Spleen (tissue), 11 donors: ENCODE results near the gene SAMD3. TPM values are rescaled to one million over a fixed set of nuclear protein-coding genes. Genes with fewer than 3 reads are reported as not detected.

ENCODE experiments used
- DNase-seq: peaks from one replicate; pipeline ENCODE4 v3.0.0-alpha.2; 2020
- H3K27ac ChIP-seq, 8 donors: fragments of 200-600 bp; sonication (generic) in 7 of 8; 1 replicate in 4 of 8; 2 replicates in 4 of 8; pipeline versions ENCODE4 v1.5.0 to v1.8.0; 2016 to 2021; ENCODE audit warnings: inconsistent platforms in 4 of 8, mild to moderate bottlenecking in 4 of 8, moderate library complexity in 1 of 8
- H3K27me3 ChIP-seq, 7 donors: fragments of 200-600 bp; sonication (generic) in 6 of 7; replicated peaks in 1 of 7; 1 replicate in 4 of 7; 2 replicates in 3 of 7; pipeline versions ENCODE4 v1.5.0 to v1.8.0; 2016 to 2021; ENCODE audit warnings: inconsistent platforms in 3 of 7, mild to moderate bottlenecking in 1 of 7
- H3K36me3 ChIP-seq, 6 donors: fragments of 200-600 bp; sonication (generic) in 5 of 6; 1 replicate in 4 of 6; 2 replicates in 2 of 6; pipeline versions ENCODE4 v1.5.0 to v1.8.0; 2016 to 2021; ENCODE audit warnings: inconsistent platforms in 2 of 6
- H3K4me1 ChIP-seq, 6 donors: fragments of 200-600 bp; sonication (generic) in 5 of 6; 1 replicate in 3 of 6; 2 replicates in 3 of 6; pipeline versions ENCODE4 v1.5.0 to v1.8.0; 2016 to 2021; ENCODE audit warnings: inconsistent platforms in 3 of 6
- H3K4me3 ChIP-seq, 8 donors: fragments of 200-600 bp; sonication (generic) in 7 of 8; 1 replicate in 4 of 8; 2 replicates in 4 of 8; pipeline versions ENCODE4 v1.5.0 to v1.8.0; 2016 to 2021; ENCODE audit warnings: inconsistent platforms in 4 of 8, mild to moderate bottlenecking in 4 of 8, moderate library complexity in 2 of 8
- H3K9me3 ChIP-seq, 8 donors: fragments of 200-600 bp; sonication (generic) in 7 of 8; 1 replicate in 4 of 8; 2 replicates in 4 of 8; pipeline versions ENCODE4 v1.5.0 to v1.8.0; 2016 to 2021; ENCODE audit warnings: inconsistent platforms in 4 of 8
- POLR2A ChIP-seq, 3 donors: fragments of 450-650 bp; IDR thresholded peaks; one replicate each; pipeline ENCODE4 v1.5.1; 2017; ENCODE audit warnings: antibody characterized with exemption in 3 of 3, mild to moderate bottlenecking in 1 of 3
- POLR2AphosphoS5 ChIP-seq, 3 donors: sonication (generic); formaldehyde crosslinking; IDR thresholded peaks; one replicate each; pipeline ENCODE4 v1.5.1; 2017; ENCODE audit warnings: antibody characterized with exemption in 3 of 3
- WGBS, 5 donors: extraction: QIAGEN DNeasy Blood & Tissue Kit in 3 of 5; methylation state at CpG; one replicate each; pipeline versions ENCODE4 v1.1.5 to v1.1.7; 2013 to 2018; 5-methylcytosine and 5-hydroxymethylcytosine counted together
- intact Hi-C: fragments of 100-400 bp; cut with DNase I; formaldehyde crosslinking; loops from one replicate; pipeline ENCODE4 v1.15.0; 2023; ENCODE audit warnings: low total_unique reads
- polyA plus RNA-seq, 3 donors: library from polyadenylated mRNA; stranded (reverse); fragments of 200-250 nt; gene quantifications; one replicate each; pipeline ENCODE4 v1.2.1, GENCODE V29; 2013
- total RNA-seq, 7 donors: library from RNA; depleted of rRNA in 3 of 7; stranded (reverse); fragments of >200 nt in 3 of 7; fragmentation: NEBNext Ultra II Directional in 4 of 7; extraction: Animal tissue kit (Norgen Biotek cat#: 25700) in 4 of 7; gene quantifications; one replicate each; pipeline versions ENCODE4 v1.1.0 to v1.2.1, GENCODE V29; 2016 to 2021
- TF ChIP-seq, protein P1 (sequence below), 11 experiments: fragments of 200-600 bp in 7 of 11; fragments of 450-650 bp in 4 of 11; sonication (generic) in 4 of 11; IDR thresholded peaks in 8 of 11; conservative IDR thresholded peaks in 3 of 11; 1 replicate in 7 of 11; 2 replicates in 4 of 11; pipeline versions ENCODE4 v1.4.0 to v1.8.0; 2016 to 2021; ENCODE audit warnings: antibody characterized with exemption in 11 of 11, inconsistent platforms in 4 of 11, mild to moderate bottlenecking in 1 of 11
- donor health status: healthy with polysubstance abuse.
- donor health status: DM: no; HTN: no; CAD: no; lungs with moderate emphysema.
- donor health status: DM: no; HTN: no; CAD: no.
- donor health status: Bipolar disorder and iron deficiency.
- donor health status: healthy.
- donor health status: DM: no; HTN: no; CAD: no.
- donor health status: DM: yes; HTN: yes; CAD: no.

The SAMD3 gene
- total and polyA plus RNA-seq, 10 donors = 2.1 to 31.4 (median 15.3) TPM

DNA sequence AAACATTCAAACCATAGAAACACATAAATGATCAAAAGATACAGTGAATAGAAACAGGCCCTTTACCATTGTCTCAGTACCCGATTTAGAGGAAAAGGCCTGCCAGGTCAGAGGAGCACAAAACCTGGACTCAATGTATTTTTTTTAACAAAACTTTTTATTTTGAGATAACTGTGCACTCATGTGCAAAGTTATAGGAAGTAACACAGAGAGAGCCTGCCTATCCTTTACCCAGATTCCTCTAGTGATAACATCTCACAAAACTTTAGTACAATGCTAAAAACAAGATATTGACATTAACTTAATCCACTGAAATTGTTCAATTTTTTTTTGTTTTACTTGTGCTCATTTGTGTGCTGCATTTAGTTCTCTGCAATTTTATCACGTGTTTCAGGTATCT, 36.8 kb upstream of the SAMD3 start:
- peaks cover 0 to 12% (median 8%) of the 10 kb centered on the region in 6 donors for H3K4me1 ChIP-seq
- no peak overlapping the region for H3K4me3 ChIP-seq
- 71 to 77% (median 74%) methylated on average over 2 of the region's 2 CpGs for WGBS, 5 donors
- no peaks in the 10 kb centered on the region for H3K27me3 ChIP-seq
- peak overlapping the region in 6 of 8 donors; percentile 23 to 82 (median 64) for H3K27ac ChIP-seq
- H3K36me3 ChIP-seq = no peaks in the 10 kb centered on the region
- DNase-seq = no peak
- TF ChIP-seq POLR2A (IDR thresholded peaks at IDR 0.05) = no peak
- TF ChIP-seq, protein P1, sequence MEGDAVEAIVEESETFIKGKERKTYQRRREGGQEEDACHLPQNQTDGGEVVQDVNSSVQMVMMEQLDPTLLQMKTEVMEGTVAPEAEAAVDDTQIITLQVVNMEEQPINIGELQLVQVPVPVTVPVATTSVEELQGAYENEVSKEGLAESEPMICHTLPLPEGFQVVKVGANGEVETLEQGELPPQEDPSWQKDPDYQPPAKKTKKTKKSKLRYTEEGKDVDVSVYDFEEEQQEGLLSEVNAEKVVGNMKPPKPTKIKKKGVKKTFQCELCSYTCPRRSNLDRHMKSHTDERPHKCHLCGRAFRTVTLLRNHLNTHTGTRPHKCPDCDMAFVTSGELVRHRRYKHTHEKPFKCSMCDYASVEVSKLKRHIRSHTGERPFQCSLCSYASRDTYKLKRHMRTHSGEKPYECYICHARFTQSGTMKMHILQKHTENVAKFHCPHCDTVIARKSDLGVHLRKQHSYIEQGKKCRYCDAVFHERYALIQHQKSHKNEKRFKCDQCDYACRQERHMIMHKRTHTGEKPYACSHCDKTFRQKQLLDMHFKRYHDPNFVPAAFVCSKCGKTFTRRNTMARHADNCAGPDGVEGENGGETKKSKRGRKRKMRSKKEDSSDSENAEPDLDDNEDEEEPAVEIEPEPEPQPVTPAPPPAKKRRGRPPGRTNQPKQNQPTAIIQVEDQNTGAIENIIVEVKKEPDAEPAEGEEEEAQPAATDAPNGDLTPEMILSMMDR (IDR thresholded peaks at IDR 0.05 in 8 of 11, conservative IDR thresholded peaks at IDR 0.05 in 3 of 11) = no peak
- TF ChIP-seq POLR2AphosphoS5 (IDR thresholded peaks at IDR 0.05) = no peak
- H3K9me3 ChIP-seq = no peaks in the 10 kb centered on the region
- intact Hi-C loops = no loop called here

- no peak for DNase-seq
- H3K9me3 ChIP-seq = no peaks in the 10 kb centered on the region
- peaks cover 0 to 12% (median 8%) of the 10 kb centered on the region in 6 donors for H3K4me1 ChIP-seq
- 32 to 90% (median 79%) methylated on average over 1 of the region's 1 CpG for WGBS, 5 donors
- H3K27me3 ChIP-seq = no peaks in the 10 kb centered on the region
- H3K27ac ChIP-seq = peak overlapping the region in 3 of 8 donors; percentile 58 to 82 (median 64)
- TF ChIP-seq POLR2A (IDR thresholded peaks at IDR 0.05) (no peak), POLR2AphosphoS5 (IDR thresholded peaks at IDR 0.05) (no peak)
- TF ChIP-seq, protein P1 (IDR thresholded peaks at IDR 0.05 in 8 of 11, conservative IDR thresholded peaks at IDR 0.05 in 3 of 11) = no peak
- H3K4me3 ChIP-seq = no peak overlapping the region
- intact Hi-C loops = no loop called here
- H3K36me3 ChIP-seq = no peaks in the 10 kb centered on the region
These were observed 36.4 kb upstream of the SAMD3 start for GRCh38 chr6:130259140-130259539.

GRCh38 chr6:130252527-130253237, 29.9 kb upstream of the SAMD3 start:
- H3K4me1 ChIP-seq = no peaks in the 10 kb centered on the region
- TF ChIP-seq, protein P1 (IDR thresholded peaks at IDR 0.05 in 8 of 11, conservative IDR thresholded peaks at IDR 0.05 in 3 of 11) = no peak
- TF ChIP-seq POLR2A (IDR thresholded peaks at IDR 0.05) = no peak
- TF ChIP-seq POLR2AphosphoS5 (IDR thresholded peaks at IDR 0.05) = no peak
- 68 to 83% (median 79%) methylated on average over 9 of the region's 9 CpGs for WGBS, 5 donors

DNA sequence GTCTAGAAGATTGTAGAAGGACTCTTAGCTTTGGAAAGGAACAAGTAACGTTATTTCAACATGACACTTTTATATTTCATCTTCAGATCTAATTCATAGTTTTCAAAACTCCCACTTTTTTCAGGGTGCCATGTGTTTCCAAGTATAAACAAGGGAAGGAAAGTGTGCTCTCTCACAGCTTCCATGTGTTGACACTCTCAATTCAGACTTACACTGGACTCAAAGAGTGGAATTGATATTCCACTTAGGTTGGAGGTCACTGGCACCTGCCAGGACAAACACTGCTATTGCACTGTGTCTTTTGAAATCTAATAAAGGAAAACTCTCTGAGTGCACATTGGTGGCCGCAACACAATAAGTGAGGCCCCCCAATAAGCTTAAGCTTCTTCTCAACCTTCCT, 22.5 kb upstream of the SAMD3 start:
- WGBS, 5 donors = 82 to 97% (median 90%) methylated on average over 2 of the region's 2 CpGs
- H3K9me3 ChIP-seq = no peaks in the 10 kb centered on the region
- no peaks in the 10 kb centered on the region for H3K4me1 ChIP-seq
- DNase-seq = no peak
- TF ChIP-seq POLR2A (IDR thresholded peaks at IDR 0.05) (no peak), POLR2AphosphoS5 (IDR thresholded peaks at IDR 0.05) (no peak)
- TF ChIP-seq, protein P1 (IDR thresholded peaks at IDR 0.05 in 8 of 11, conservative IDR thresholded peaks at IDR 0.05 in 3 of 11) = no peak
- intact Hi-C loops = no loop called here
- no peak overlapping the region for H3K27ac ChIP-seq
- no peaks in the 10 kb centered on the region for H3K36me3 ChIP-seq
- H3K4me3 ChIP-seq = no peak overlapping the region
- H3K27me3 ChIP-seq = no peaks in the 10 kb centered on the region

More at GRCh38 chr6:130252527-130253237, 29.9 kb upstream of the SAMD3 start:
- Histone ChIP-seq H3K36me3 (no peaks in the 10 kb centered on the region), H3K4me3 (no peak overlapping the region), H3K27ac (no peak overlapping the region), H3K9me3 (no peaks in the 10 kb centered on the region), H3K27me3 (no peaks in the 10 kb centered on the region)
- intact Hi-C loops = no loop called here
- no peak for DNase-seq
